Osteocyte (in vitro differentiated cells): ENCODE data around the gene VGLL4. TPM values are rescaled to one million over a fixed set of nuclear protein-coding genes. Genes with fewer than 3 reads are reported as not detected.

Source experiments
- DNase-seq: peaks from one replicate; pipeline ENCODE4 v3.0.0; 2021; ENCODE audit warnings: mixed read lengths; ENCODE audit not compliant: unreplicated experiment; ENCODE audit errors: extremely low spot score
- H3K27ac Mint-ChIP-seq: one replicate; pipeline ENCODE4 v1.8.0; 2021; ENCODE audit warnings: mild to moderate bottlenecking, mixed read lengths; ENCODE audit not compliant: unreplicated experiment
- H3K27me3 Mint-ChIP-seq: one replicate; pipeline ENCODE4 v1.8.0; 2021; ENCODE audit warnings: mixed read lengths; ENCODE audit not compliant: unreplicated experiment
- H3K36me3 Mint-ChIP-seq: one replicate; pipeline ENCODE4 v1.8.0; 2021; ENCODE audit warnings: mixed read lengths; ENCODE audit not compliant: unreplicated experiment
- H3K4me1 Mint-ChIP-seq: one replicate; pipeline ENCODE4 v1.8.0; 2021; ENCODE audit warnings: mixed read lengths; ENCODE audit not compliant: unreplicated experiment
- H3K4me3 Mint-ChIP-seq: one replicate; pipeline ENCODE4 v1.8.0; 2021; ENCODE audit warnings: mild to moderate bottlenecking, moderate library complexity, mixed read lengths; ENCODE audit not compliant: unreplicated experiment
- H3K9me3 Mint-ChIP-seq: one replicate; pipeline ENCODE4 v1.8.0; 2021; ENCODE audit warnings: mixed read lengths; ENCODE audit not compliant: unreplicated experiment
- CTCF ChIP-seq: fragments of 200-600 bp; sonication (generic); IDR thresholded peaks from 2 replicates; pipeline ENCODE4 v1.5.0; 2021; ENCODE audit warnings: antibody characterized with exemption, mild to moderate bottlenecking, moderate library complexity
- total RNA-seq: library from RNA; stranded (reverse); gene quantifications from 2 replicates; pipeline ENCODE4 v1.2.1, GENCODE V29; 2021

The VGLL4 gene
- total RNA-seq, 1 donor from 2014 or later: 139 TPM

DNA sequence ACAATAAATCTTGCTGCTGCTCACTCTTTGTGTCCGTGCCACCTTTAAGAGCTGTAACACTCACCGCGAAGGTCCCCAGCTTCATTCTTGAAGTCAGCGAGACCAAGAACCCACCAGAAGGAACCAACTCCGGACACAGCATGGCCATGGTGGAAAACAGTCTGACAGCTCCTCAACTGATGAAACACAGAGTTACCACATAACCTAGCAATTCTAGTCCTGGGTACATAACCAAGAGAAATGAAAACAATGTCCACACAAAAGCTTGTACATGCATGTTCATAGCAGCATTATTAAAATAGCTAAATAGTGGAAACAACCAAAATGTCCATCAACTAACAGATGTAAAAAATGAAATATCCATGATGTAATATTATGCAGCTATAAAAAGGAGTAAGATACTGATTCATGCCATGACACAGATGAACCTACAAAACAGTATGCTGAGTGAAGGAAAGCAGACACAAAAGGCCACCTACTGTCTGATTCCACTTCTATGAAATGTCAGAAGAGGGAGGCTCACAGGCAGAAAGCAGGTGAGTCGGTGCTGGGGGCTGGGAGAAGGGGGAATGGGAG lies 36.8 kb downstream of the VGLL4 start:
- Mint-ChIP-seq H3K4me3 (no peak overlapping the region), H3K4me1 (peaks cover 96% of the 10 kb centered on the region), H3K27ac (peak overlapping the region; percentile 99), H3K27me3 (no peaks in the 10 kb centered on the region), H3K36me3 (peaks cover 22% of the 10 kb centered on the region), H3K9me3 (no peaks in the 10 kb centered on the region)
- no peak for DNase-seq
- TF ChIP-seq CTCF: no peak

GRCh38 chr3:11606090-11606784 lies 37.5 kb downstream of the VGLL4 start:
- Mint-ChIP-seq H3K27ac (peak overlapping the region; percentile 99), H3K4me3 (no peak overlapping the region), H3K27me3 (no peaks in the 10 kb centered on the region), H3K36me3 (peaks cover 23% of the 10 kb centered on the region), H3K9me3 (no peaks in the 10 kb centered on the region), H3K4me1 (peaks cover 96% of the 10 kb centered on the region)
- no peak for TF ChIP-seq CTCF
- DNase-seq: no peak

- no peak for TF ChIP-seq CTCF
- H3K4me1 Mint-ChIP-seq: peaks cover 96% of the 10 kb centered on the region
- H3K36me3 Mint-ChIP-seq: peaks cover 31% of the 10 kb centered on the region
- H3K27me3 Mint-ChIP-seq: no peaks in the 10 kb centered on the region
- H3K27ac Mint-ChIP-seq: peak overlapping the region; percentile 99
- DNase-seq: no peak
- H3K9me3 Mint-ChIP-seq: no peaks in the 10 kb centered on the region
- H3K4me3 Mint-ChIP-seq: peak overlapping the region; percentile 36
Measured at GRCh38 chr3:11605398-11605797, 38.3 kb downstream of the VGLL4 start.

- Mint-ChIP-seq H3K9me3 (no peaks in the 10 kb centered on the region), H3K4me1 (peaks cover 94% of the 10 kb centered on the region), H3K4me3 (peak overlapping the region; percentile 57), H3K27me3 (no peaks in the 10 kb centered on the region), H3K27ac (peak overlapping the region; percentile 100), H3K36me3 (peaks cover 34% of the 10 kb centered on the region)
- DNase-seq: no peak
- no peak for TF ChIP-seq CTCF
Measured at GRCh38 chr3:11604139-11604892, 39.4 kb downstream of the VGLL4 start.

DNA sequence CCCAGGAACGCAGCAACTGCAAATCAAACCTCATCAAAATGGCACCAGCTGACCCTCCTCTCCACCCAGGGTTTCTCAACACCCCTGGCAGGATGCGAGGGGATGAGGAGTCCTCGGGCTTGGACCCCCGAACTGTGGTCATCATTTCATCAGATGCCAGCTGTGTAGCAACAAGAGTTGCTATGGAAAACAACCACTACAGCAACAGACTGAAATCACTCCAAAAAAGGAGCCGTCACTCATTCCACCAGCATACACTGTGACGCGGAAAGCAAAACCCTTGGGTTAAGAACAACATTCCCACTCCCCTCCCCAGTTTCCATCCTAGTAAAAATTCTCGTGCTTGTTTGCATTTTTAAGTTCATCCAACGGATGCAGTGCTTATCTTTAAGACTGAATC lies 40.1 kb downstream of the VGLL4 start:
- H3K36me3 Mint-ChIP-seq: peaks cover 37% of the 10 kb centered on the region
- H3K27me3 Mint-ChIP-seq: no peaks in the 10 kb centered on the region
- TF ChIP-seq CTCF: no peak
- H3K4me3 Mint-ChIP-seq: peak overlapping the region; percentile 57
- DNase-seq: no peak
- H3K9me3 Mint-ChIP-seq: no peaks in the 10 kb centered on the region
- H3K27ac Mint-ChIP-seq: peak overlapping the region; percentile 100
- H3K4me1 Mint-ChIP-seq: peaks cover 93% of the 10 kb centered on the region
